ENCODE results near the gene SON.
"Not testable (repeated sequence)": the region's sequence is repeated elsewhere in the genome, so short reads cannot be mapped to it uniquely, and the experiment has no call there.

SON gene

GRCh38 chr21:33572350-33572749, 29.5 kb downstream of the SON start:
- DNase-seq: no peak

GRCh38 chr21:33576741-33577141, 33.9 kb downstream of the SON start:
- not testable (repeated sequence) for DNase-seq

- DNase-seq: no peak
These were observed 35.4 kb downstream of the SON start for GRCh38 chr21:33578214-33578613.

- DNase-seq: no peak
These were observed 36.2 kb downstream of the SON start for GRCh38 chr21:33578959-33579542.

GRCh38 chr21:33584455-33584854, 41.6 kb downstream of the SON start:
- DNase-seq: no peak

- no peak for DNase-seq
These were observed 44.1 kb downstream of the SON start for GRCh38 chr21:33586927-33587326.

- DNase-seq: peak; percentile 18
These were observed 45.1 kb downstream of the SON start for GRCh38 chr21:33587792-33588484.

GRCh38 chr21:33588485-33589335, 45.9 kb downstream of the SON start, which contains the start of gene DONSON:
Gene DONSON, minus strand, starts transcription at chr21:33588684. Its CDS starts 43 bp downstream, at chr21:33588641.
- peak; percentile 88 for DNase-seq

- no peak for DNase-seq
These were observed 55.2 kb downstream of the SON start for GRCh38 chr21:33598051-33598450.

- DNase-seq: no peak
These were observed 65.7 kb downstream of the SON start for GRCh38 chr21:33608559-33608958.

- DNase-seq: no peak
These were observed 68.3 kb downstream of the SON start for GRCh38 chr21:33611006-33611744.

- DNase-seq: not testable (repeated sequence)
These were observed 74.7 kb downstream of the SON start for GRCh38 chr21:33617565-33617964.

GRCh38 chr21:33618407-33618806, 75.6 kb downstream of the SON start:
- DNase-seq: no peak

- DNase-seq: no peak
These were observed 76.9 kb downstream of the SON start for GRCh38 chr21:33619726-33620125.

- DNase-seq: no peak
These were observed 79.4 kb downstream of the SON start for GRCh38 chr21:33622253-33622652.

- DNase-seq: not testable (repeated sequence)
These were observed 83.3 kb downstream of the SON start for GRCh38 chr21:33626151-33626550.
